MM.1S (cell line): ENCODE results near the gene C16orf92.

Source experiments
- DNase-seq: peaks from one replicate; pipeline ENCODE4 v3.0.0-alpha.2; 2015
- H2AFZ ChIP-seq: fragments of 300-600 bp; sonication (generic); 2 replicates; pipeline ENCODE4 v1.6.0; 2016; ENCODE audit warnings: antibody characterized with exemption, low read length
- H3F3A ChIP-seq: fragments of 300-600 bp; sonication (generic); 2 replicates; pipeline ENCODE4 v1.6.1; 2016; ENCODE audit warnings: mild to moderate bottlenecking, antibody characterized with exemption, low read length, moderate library complexity, mixed read lengths; ENCODE audit not compliant: insufficient read depth
- H3K27ac ChIP-seq: fragments of 300-600 bp; sonication (generic); 2 replicates; pipeline ENCODE4 v1.5.1; 2016; ENCODE audit warnings: mild to moderate bottlenecking, low read length
- H3K27me3 ChIP-seq: fragments of 300-600 bp; sonication (generic); replicated peaks from 2 replicates; pipeline ENCODE4 v1.6.0; 2016; ENCODE audit warnings: low read length; ENCODE audit not compliant: insufficient read depth
- H3K36me3 ChIP-seq: fragments of 300-600 bp; sonication (generic); replicated peaks from 2 replicates; pipeline ENCODE4 v1.6.1; 2016; ENCODE audit warnings: mild to moderate bottlenecking, low read length, mixed read lengths; ENCODE audit not compliant: insufficient read depth
- H3K4me1 ChIP-seq: fragments of 300-600 bp; sonication (generic); 2 replicates; pipeline ENCODE4 v1.6.1; 2016; ENCODE audit warnings: low read length, mixed read lengths
- H3K4me2 ChIP-seq: fragments of 300-600 bp; sonication (generic); 2 replicates; pipeline ENCODE4 v1.6.0; 2016; ENCODE audit warnings: low read depth, low read length
- H3K4me3 ChIP-seq: fragments of 300-600 bp; sonication (generic); 2 replicates; pipeline ENCODE4 v1.5.1; 2016; ENCODE audit warnings: low read length, mixed read lengths
- H3K79me2 ChIP-seq: fragments of 300-600 bp; sonication (generic); 2 replicates; pipeline ENCODE4 v1.6.1; 2016; ENCODE audit warnings: mixed run types, low read length, mixed read lengths
- H3K9ac ChIP-seq: fragments of 300-600 bp; sonication (generic); 2 replicates; pipeline ENCODE4 v1.6.1; 2016; ENCODE audit warnings: low read length, mixed read lengths
- H3K9me2 ChIP-seq: fragments of 300-600 bp; sonication (generic); replicated peaks from 2 replicates; pipeline ENCODE4 v1.6.1; 2016; ENCODE audit warnings: mild to moderate bottlenecking, low read length, mixed read lengths; ENCODE audit not compliant: insufficient read depth
- H3K9me3 ChIP-seq: fragments of 300-600 bp; sonication (generic); replicated peaks from 2 replicates; pipeline ENCODE4 v1.6.1; 2016; ENCODE audit warnings: mild to moderate bottlenecking, low read length, mixed read lengths; ENCODE audit not compliant: insufficient read depth
- H4K20me1 ChIP-seq: fragments of 300-600 bp; sonication (generic); 2 replicates; pipeline ENCODE4 v1.6.1; 2016; ENCODE audit warnings: mild to moderate bottlenecking, low read length, moderate library complexity, mixed read lengths; ENCODE audit not compliant: insufficient read depth
- EZH2 ChIP-seq: fragments of 300-600 bp; sonication (generic); optimal IDR thresholded peaks from 2 replicates; pipeline ENCODE3; 2017; ENCODE audit warnings: low read depth, mild to moderate bottlenecking, antibody characterized with exemption, low read length, mixed read lengths
- EZH2phosphoT487 ChIP-seq: fragments of 300-600 bp; sonication (generic); IDR thresholded peaks from 2 replicates; pipeline ENCODE4 v1.6.1; 2018; ENCODE audit warnings: antibody characterized with exemption, low read length
- TF ChIP-seq, protein P1 (sequence below): fragments of 300-600 bp; sonication (generic); IDR thresholded peaks from 2 replicates; pipeline ENCODE4 v1.5.1; 2016; ENCODE audit warnings: antibody characterized with exemption, low read length, mixed read lengths

C16orf92 gene

DNA sequence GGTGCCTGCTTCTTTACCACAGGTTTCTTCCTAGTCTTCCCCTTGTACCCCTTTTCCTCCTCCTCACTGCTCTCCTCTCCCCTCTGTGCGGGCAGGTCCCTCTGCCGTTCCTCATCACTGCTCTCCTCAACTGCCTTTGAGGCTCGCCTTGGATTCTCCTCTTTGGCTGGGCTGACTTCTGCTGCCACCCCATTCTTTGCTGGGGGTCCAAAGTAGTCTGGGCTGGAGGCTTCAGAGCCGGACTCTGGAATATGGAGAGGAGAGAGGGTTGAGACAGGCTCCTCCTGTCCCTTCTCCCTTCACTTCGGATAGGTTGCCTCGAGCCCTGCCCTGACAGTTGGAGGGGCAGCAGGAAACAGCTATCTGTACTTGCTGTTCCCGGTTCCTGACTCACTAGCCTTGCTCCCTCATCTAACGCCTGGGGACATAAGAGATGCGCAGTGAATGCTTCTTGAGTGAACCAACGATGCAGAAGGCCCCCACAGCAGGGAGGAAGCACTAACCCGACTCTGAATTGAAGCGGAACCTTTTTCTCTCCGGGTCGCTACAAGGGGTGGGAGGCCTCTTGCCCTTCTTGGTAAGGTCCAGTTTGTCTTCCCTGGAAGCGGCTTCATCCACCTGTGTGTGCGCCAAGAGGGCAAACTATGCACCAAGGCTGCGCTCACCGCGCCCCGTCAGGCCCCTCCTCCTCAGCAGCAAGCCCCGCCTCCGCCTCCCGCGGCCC, 28.2 kb upstream of the C16orf92 start:
- Histone ChIP-seq H3K4me2 (peak overlapping the region; percentile 99), H3F3A (peaks cover 14% of the 10 kb centered on the region; the same call in 1 of the 2 replicates), H3K4me1 (peaks cover 12% of the 10 kb centered on the region), H3K9ac (peak overlapping the region; percentile 100), H3K36me3 (0 out of 2 replicates have a peak, but pooled peaks cover 2% of the 10 kb centered on the region), H3K9me2 (no peaks in the 10 kb centered on the region), H2AFZ (peak overlapping the region; percentile 95), H3K79me2 (peaks cover 11% of the 10 kb centered on the region), H4K20me1 (no peaks in the 10 kb centered on the region), H3K27me3 (no peaks in the 10 kb centered on the region), H3K27ac (peak overlapping the region; percentile 99; the same call in 1 of the 2 replicates), H3K4me3 (peak overlapping the region; percentile 98), H3K9me3 (no peaks in the 10 kb centered on the region)
- DNase-seq, result no peak
- no peak for TF ChIP-seq EZH2
- TF ChIP-seq, protein P1, sequence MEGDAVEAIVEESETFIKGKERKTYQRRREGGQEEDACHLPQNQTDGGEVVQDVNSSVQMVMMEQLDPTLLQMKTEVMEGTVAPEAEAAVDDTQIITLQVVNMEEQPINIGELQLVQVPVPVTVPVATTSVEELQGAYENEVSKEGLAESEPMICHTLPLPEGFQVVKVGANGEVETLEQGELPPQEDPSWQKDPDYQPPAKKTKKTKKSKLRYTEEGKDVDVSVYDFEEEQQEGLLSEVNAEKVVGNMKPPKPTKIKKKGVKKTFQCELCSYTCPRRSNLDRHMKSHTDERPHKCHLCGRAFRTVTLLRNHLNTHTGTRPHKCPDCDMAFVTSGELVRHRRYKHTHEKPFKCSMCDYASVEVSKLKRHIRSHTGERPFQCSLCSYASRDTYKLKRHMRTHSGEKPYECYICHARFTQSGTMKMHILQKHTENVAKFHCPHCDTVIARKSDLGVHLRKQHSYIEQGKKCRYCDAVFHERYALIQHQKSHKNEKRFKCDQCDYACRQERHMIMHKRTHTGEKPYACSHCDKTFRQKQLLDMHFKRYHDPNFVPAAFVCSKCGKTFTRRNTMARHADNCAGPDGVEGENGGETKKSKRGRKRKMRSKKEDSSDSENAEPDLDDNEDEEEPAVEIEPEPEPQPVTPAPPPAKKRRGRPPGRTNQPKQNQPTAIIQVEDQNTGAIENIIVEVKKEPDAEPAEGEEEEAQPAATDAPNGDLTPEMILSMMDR, result no peak
- TF ChIP-seq EZH2phosphoT487, result no peak

DNA sequence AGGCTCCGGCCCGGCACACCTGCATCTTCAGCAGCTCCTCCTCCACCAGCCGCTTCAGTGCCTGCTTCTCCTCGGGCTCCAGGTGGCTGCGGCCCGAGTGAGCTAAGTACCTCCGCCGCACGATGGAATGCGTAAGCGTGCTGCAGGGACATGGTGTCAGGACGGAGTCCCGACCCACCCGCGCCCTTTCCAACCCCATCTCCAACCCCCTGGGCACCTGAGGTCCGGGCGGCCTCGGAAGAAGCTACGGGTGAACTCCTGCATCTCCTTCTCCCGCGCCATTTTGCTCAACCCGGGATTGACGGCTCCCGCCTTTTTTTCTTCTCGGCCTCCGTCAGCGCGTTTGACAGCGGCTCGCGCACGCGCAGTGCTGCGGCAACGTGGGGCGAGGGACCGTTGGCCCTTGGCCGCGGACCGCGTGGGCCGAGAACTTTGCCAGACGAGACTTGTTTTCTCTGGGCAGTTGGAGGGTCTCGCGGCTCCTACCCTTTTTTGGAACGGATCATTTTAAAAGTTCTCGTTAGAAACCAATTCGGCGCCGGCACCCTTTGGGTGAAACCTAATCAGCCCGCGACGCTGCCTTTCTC, 27.6 kb upstream of the C16orf92 start, which contains the start of gene HIRIP3:
Gene HIRIP3 (minus strand): TSS at position 294 of the 587 bp plus-strand sequence. CDS start 12 bp downstream, at position 282.
- Histone ChIP-seq H3K9me3 (no peaks in the 10 kb centered on the region), H2AFZ (peak within 1 kb of the TSS; percentile 95), H3K27me3 (no peaks in the 10 kb centered on the region), H3K4me3 (peak within 1 kb of the TSS; percentile 98), H3K27ac (peak within 1 kb of the TSS; percentile 99), H3K9ac (peak within 1 kb of the TSS; percentile 100), H4K20me1 (no peaks in the 10 kb centered on the region), H3F3A (peaks cover 13% of the 10 kb centered on the region; the same call in 1 of the 2 replicates), H3K9me2 (no peaks in the 10 kb centered on the region), H3K79me2 (peaks cover 11% of the 10 kb centered on the region), H3K36me3 (0 out of 2 replicates have a peak, but pooled peaks cover 2% of the 10 kb centered on the region), H3K4me1 (peaks cover 12% of the 10 kb centered on the region), H3K4me2 (peak within 1 kb of the TSS; percentile 99)
- DNase-seq, result peak; percentile 92
- TF ChIP-seq, protein P1, result no peak

DNA sequence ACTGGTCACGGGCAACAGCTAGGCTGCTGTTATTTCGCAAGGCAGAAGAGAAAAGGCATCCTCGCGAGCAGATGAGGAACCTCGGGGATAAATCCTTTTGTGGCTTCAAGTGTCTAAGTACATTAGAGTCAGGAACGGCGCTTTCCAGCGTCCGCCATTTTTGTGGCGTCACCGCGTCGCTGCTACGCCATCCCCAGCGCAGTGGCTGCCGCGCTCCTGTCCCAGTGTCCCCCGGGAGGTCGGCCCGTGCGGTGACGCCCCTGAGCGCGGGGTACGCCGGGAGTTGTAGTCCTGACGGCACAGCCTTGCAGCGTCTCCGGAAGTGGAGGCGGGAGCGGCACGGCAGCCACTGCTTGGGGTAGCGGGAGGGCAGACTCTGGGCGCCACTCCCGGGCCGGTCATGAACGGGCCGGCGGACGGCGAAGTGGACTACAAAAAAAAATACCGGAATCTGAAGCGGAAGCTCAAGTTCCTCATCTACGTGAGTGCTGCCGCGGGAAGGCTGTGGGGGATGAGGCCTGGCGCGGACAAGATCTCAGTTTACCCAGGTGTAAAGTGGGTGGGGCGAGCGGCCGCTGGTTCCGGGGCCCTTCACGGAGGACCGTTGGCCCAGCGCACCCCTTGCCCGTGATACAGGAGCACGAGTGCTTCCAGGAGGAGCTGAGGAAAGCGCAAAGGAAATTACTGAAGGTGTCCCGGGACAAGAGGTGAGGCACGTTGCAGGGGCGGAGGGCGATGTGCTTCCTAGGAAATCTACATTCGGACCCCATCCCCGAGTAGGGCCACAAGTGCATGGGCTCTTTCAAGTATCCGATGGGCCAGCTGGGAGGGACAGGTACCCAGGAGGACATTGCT, 26.9 kb upstream of the C16orf92 start, which contains the start of gene INO80E:
Gene INO80E (plus strand): TSS at position 331 of the 855 bp plus-strand sequence. CDS start 70 bp downstream, at position 401.
- H3K4me1 ChIP-seq, result peaks cover 12% of the 10 kb centered on the region
- H2AFZ ChIP-seq, result peak within 1 kb of the TSS; percentile 95
- H3K4me2 ChIP-seq, result peak within 1 kb of the TSS; percentile 99
- H4K20me1 ChIP-seq, result no peaks in the 10 kb centered on the region
- peaks cover 11% of the 10 kb centered on the region for H3K79me2 ChIP-seq
- peak; percentile 98 for DNase-seq
- no peaks in the 10 kb centered on the region for H3K9me2 ChIP-seq
- peak within 1 kb of the TSS; percentile 99 for H3K27ac ChIP-seq
- peak within 1 kb of the TSS; percentile 100 for H3K9ac ChIP-seq
- H3K9me3 ChIP-seq, result no peaks in the 10 kb centered on the region
- H3K36me3 ChIP-seq, result 0 out of 2 replicates have a peak, but pooled peaks cover 2% of the 10 kb centered on the region
- H3F3A ChIP-seq, result peaks cover 13% of the 10 kb centered on the region; the same call in 1 of the 2 replicates
- H3K27me3 ChIP-seq, result no peaks in the 10 kb centered on the region
- H3K4me3 ChIP-seq, result peak within 1 kb of the TSS; percentile 98
- TF ChIP-seq EZH2phosphoT487 (no peak), EZH2 (no peak)
- TF ChIP-seq, protein P1, result no peak
